LNCAP (cell line): ENCODE measurements around the gene FCHSD1.
A peak's percentile ranks its signal among the peaks of the same experiment; 100 is the strongest.

Experiments
- TF ChIP-seq, protein P1 (sequence below): fragments of 450-650 bp; IDR thresholded peaks from 2 replicates; pipeline ENCODE4 v1.5.1; 2017; ENCODE audit warnings: mild to moderate bottlenecking

The FCHSD1 gene

DNA sequence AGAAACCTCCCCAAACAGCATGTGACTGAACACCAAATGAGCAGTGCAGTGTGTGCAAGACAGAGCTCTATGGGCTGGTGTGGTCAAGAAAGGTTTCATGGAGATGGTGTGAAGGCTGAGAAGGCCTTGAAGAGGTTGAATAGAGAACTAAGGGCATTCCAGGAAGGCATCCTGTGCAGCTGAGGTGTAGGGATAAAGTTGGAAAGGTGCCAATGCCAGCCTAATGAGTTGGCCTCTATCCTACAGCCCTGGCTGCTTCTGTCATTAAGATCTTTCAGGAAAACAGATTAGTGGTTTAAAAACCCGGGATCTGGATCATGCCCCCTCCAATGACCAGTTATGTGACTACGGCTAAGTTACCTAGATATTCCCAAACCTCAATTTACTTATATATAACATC, 18.6 kb downstream of the FCHSD1 start:
- TF ChIP-seq, protein P1, sequence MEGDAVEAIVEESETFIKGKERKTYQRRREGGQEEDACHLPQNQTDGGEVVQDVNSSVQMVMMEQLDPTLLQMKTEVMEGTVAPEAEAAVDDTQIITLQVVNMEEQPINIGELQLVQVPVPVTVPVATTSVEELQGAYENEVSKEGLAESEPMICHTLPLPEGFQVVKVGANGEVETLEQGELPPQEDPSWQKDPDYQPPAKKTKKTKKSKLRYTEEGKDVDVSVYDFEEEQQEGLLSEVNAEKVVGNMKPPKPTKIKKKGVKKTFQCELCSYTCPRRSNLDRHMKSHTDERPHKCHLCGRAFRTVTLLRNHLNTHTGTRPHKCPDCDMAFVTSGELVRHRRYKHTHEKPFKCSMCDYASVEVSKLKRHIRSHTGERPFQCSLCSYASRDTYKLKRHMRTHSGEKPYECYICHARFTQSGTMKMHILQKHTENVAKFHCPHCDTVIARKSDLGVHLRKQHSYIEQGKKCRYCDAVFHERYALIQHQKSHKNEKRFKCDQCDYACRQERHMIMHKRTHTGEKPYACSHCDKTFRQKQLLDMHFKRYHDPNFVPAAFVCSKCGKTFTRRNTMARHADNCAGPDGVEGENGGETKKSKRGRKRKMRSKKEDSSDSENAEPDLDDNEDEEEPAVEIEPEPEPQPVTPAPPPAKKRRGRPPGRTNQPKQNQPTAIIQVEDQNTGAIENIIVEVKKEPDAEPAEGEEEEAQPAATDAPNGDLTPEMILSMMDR = no peak

DNA sequence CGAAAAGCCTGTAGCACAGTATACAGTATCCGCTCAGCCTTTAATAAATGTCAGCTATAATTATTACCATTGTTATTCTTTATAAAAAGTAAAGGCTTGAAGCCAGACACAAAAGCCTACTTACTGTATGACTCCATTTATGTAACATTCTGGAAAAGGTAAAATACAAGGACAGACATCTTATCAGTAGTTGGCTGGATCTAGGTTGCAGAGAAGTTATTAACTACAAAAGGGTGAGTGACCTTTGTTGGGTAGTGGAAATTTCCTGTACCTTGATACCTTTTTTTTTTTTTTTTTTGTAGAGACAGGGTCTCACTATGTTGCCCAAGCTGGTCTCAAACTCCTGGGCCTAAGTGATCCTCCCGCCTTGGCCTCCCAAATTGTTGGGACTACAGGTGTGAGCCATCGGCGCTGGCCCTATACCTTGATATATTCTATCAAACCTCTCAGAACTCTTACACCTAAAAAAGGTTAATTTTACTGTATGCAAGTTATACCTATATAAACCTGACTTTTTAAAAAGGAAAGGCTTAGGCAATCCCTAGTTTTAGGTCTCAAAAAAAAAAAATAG, 20.6 kb downstream of the FCHSD1 start:
- TF ChIP-seq, protein P1 = no peak

DNA sequence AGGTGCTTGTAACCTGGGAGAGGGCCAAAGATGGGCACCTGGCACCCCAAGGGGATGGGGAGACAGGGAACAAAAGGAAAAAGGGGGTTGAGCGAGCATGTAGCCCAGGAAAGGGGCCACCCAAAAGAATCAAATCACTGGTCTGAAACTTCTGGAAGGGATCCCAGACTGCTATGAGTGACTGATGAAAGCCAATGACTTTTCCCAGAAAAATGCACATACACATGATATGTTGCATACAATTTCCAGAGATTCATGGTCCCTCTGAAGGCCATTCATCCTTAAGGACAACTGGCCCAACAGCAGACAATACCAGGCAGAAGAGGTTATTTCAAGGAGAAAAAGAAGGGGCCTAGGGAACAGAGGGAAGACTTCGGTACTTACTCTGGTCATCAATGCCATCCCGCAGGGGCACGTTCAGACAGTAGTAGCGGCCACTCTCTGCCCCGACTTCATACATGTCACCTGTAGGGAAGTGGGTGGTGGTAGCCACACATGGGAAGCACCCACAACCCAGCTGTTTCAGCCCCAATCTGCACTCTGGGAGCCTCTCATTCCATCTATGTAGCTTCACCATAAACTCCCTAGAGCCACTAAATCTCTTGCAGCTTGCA, 22.9 kb downstream of the FCHSD1 start:
- TF ChIP-seq, protein P1 = no peak

DNA sequence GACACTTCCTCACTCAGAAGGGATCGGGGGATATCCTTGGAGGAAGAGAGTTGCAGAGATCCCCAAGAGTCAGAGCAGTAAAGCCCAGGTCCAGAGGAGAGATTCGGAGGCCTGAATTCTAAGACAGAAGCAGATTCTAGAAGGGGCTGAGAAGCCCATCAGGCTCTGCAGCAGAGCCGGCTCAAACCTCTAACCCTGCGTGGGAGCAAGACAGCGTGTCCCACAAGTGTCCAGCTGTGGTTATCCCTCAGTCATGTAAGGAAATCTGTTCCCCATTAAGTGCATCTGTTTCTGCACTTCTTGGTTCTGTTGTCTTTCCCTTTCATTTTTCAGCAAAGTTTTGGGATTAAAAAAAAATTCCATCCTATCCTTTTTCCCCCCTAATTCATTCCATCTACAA, 27.6 kb downstream of the FCHSD1 start:
- TF ChIP-seq, protein P1 = no peak

DNA sequence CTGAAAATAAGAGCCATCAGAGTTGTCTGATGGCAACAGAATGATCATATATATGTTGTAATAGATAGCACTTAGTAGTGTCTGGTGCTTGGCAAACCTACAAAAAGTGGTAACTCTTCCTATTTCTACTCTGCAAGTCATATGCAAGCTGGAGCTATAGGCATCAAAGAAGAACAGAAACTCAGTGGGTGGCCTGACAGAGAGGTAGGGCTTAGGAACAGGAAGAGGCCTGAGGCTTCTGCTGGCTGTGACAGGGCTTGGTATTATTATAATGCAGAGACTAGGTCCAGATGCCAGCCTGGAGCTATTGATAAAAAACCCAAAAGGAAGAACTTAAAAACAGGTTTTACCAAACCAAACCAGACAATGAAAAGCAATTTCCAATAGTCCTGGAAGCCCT, 28.0 kb downstream of the FCHSD1 start:
- TF ChIP-seq, protein P1 = no peak

DNA sequence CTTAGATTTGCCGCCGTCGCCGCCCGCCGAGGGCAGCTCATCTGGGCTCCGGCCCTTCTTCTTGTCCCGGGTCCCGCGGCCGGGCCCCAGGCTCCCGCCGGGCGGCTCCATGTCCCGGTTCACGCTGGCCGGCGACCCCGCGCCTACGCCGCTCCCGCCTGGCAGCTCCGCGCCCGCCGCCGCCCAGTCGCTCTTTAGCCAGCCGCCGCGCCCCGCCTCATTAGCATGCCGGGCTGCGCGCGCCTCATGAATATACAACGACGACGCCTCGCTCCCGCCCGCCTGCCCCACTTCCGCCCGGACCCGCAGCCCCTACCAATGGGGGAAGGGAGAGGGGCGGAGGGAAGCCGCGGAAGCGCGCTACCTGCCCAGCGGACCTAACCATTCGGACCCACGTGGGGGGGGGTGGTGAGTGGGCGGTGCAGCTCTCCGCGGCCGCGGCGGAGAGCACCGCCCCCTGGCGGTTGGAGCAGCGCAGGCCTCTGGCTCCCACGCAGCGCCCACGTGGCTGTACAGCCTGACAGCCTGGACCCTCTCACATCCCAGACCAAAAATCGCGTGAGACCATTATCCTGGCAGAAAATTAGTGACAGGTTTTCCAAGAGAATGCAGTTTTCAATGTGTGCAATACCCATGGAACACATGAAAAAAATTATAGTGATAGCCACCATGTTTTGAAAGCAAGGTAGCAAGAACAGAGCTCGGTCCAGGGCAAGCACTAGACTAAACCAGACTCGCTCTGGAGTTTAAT, 32.2 kb downstream of the FCHSD1 start, which contains the start of gene DIAPH1:
DIAPH1 (minus strand) TSS at position 197 of the 751 bp plus-strand sequence; CDS start at position 111, 86 bp downstream.
- TF ChIP-seq, protein P1 = peak; percentile 97

DNA sequence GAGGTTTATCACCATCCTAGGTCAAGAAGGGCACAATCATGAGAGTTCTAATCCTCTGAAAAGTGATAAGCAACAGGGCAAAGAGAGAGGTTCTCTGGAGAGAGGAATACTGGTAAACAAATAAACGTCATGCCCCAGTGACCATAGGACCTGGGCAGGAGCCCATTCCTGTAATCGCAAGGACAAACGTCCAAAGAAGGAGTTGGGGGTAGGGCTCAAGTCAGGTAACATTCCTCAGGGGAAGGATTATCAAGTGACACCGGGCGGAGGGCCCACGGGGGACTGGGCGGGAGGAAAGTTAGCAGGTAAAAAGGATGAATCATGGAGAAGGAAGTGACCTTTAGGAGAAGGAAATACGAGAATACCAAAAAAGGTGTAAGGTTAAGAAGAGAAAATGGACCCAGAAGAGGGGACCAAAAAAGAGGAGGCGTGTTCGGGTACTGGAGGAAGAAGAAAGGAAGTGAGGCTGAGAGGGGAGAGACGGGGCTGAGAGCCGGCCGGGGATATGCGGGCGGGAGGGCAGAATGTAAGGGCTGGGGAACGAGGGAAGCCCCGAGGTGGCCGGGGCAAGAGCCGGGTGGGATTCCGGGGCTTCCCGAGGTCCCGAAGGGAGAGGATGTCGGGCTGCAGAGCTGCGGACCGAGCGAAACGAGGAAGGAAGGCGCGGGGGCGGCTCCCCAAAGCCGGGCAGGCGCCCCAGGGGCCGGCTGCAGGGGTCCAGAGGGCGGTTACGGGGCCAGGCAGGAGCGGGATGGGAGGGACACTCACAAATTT, 33.0 kb downstream of the FCHSD1 start:
- TF ChIP-seq, protein P1 = no peak
